HEK293 (cell line): ENCODE measurements around the gene MEF2C.

Experiments used
- EGR2 ChIP-seq: fragments of 450-650 bp; formaldehyde crosslinking; IDR thresholded peaks from 2 replicates; pipeline ENCODE4 v1.5.1; 2016; ENCODE audit warnings: low read depth, missing biosample characterization, missing genetic modification characterization
- KLF1 ChIP-seq: fragments of 450-650 bp; formaldehyde crosslinking; IDR thresholded peaks from 2 replicates; pipeline ENCODE4 v1.5.1; 2016; ENCODE audit warnings: missing biosample characterization, missing genetic modification characterization
- KLF10 ChIP-seq: fragments of 450-650 bp; IDR thresholded peaks from 2 replicates; pipeline ENCODE4 v1.5.1; 2018; ENCODE audit warnings: missing biosample characterization, mild to moderate bottlenecking, missing genetic modification characterization
- KLF17 ChIP-seq: fragments of 450-650 bp; formaldehyde crosslinking; IDR thresholded peaks from 2 replicates; pipeline ENCODE4 v1.5.1; 2016; ENCODE audit warnings: missing biosample characterization, missing genetic modification characterization
- KLF7 ChIP-seq: fragments of 450-650 bp; formaldehyde crosslinking; IDR thresholded peaks from 2 replicates; pipeline ENCODE4 v1.5.1; 2016; ENCODE audit warnings: missing biosample characterization, missing genetic modification characterization, borderline replicate concordance
- PRDM4 ChIP-seq: fragments of 450-650 bp; formaldehyde crosslinking; IDR thresholded peaks from 2 replicates; pipeline ENCODE4 v1.5.1; 2017; ENCODE audit warnings: missing biosample characterization, missing genetic modification characterization
- RBAK ChIP-seq: fragments of 450-650 bp; formaldehyde crosslinking; IDR thresholded peaks from 2 replicates; pipeline ENCODE4 v1.5.1; 2016; ENCODE audit warnings: missing biosample characterization, missing genetic modification characterization
- WT1 ChIP-seq: fragments of 450-650 bp; formaldehyde crosslinking; IDR thresholded peaks from 2 replicates; pipeline ENCODE4 v1.5.1; 2016; ENCODE audit warnings: missing biosample characterization, missing genetic modification characterization
- ZFP3 ChIP-seq: fragments of 450-650 bp; formaldehyde crosslinking; IDR thresholded peaks from 2 replicates; pipeline ENCODE4 v1.5.1; 2016; ENCODE audit warnings: low read depth, missing biosample characterization, missing genetic modification characterization
- ZNF184 ChIP-seq: fragments of 450-650 bp; IDR thresholded peaks from 2 replicates; pipeline ENCODE4 v1.5.1; 2018; ENCODE audit warnings: missing biosample characterization, mild to moderate bottlenecking, missing genetic modification characterization
- ZNF280C ChIP-seq: fragments of 450-650 bp; formaldehyde crosslinking; IDR thresholded peaks from 2 replicates; pipeline ENCODE4 v1.5.1; 2016; ENCODE audit warnings: missing biosample characterization, missing genetic modification characterization
- ZNF366 ChIP-seq: fragments of 450-650 bp; formaldehyde crosslinking; conservative IDR thresholded peaks from 2 replicates; pipeline ENCODE4 v1.5.1; 2016; ENCODE audit warnings: missing biosample characterization, missing genetic modification characterization
- ZNF416 ChIP-seq: fragments of 450-650 bp; formaldehyde crosslinking; IDR thresholded peaks from 2 replicates; pipeline ENCODE4 v1.5.1; 2016; ENCODE audit warnings: missing biosample characterization, missing genetic modification characterization
- ZNF501 ChIP-seq: fragments of 450-650 bp; formaldehyde crosslinking; IDR thresholded peaks from 2 replicates; pipeline ENCODE4 v1.5.1; 2016; ENCODE audit warnings: missing biosample characterization, missing genetic modification characterization
- ZNF510 ChIP-seq: fragments of 450-650 bp; formaldehyde crosslinking; IDR thresholded peaks from 2 replicates; pipeline ENCODE4 v1.5.1; 2018; ENCODE audit warnings: mild to moderate bottlenecking, missing genetic modification characterization, missing biosample characterization; ENCODE audit not compliant: insufficient replicate concordance
- ZNF544 ChIP-seq: fragments of 450-650 bp; formaldehyde crosslinking; IDR thresholded peaks from 2 replicates; pipeline ENCODE4 v1.5.0; 2017; ENCODE audit warnings: missing biosample characterization, missing genetic modification characterization
- ZNF558 ChIP-seq: fragments of 450-650 bp; formaldehyde crosslinking; IDR thresholded peaks from 2 replicates; pipeline ENCODE4 v1.5.1; 2016; ENCODE audit warnings: missing biosample characterization, missing genetic modification characterization
- ZNF580 ChIP-seq: fragments of 450-650 bp; formaldehyde crosslinking; IDR thresholded peaks from 2 replicates; pipeline ENCODE4 v1.5.1; 2016; ENCODE audit warnings: missing biosample characterization, missing genetic modification characterization
- ZNF621 ChIP-seq: fragments of 450-650 bp; formaldehyde crosslinking; IDR thresholded peaks from 2 replicates; pipeline ENCODE4 v1.5.1; 2017; ENCODE audit warnings: missing biosample characterization, missing genetic modification characterization
- ZNF639 ChIP-seq: fragments of 450-650 bp; formaldehyde crosslinking; IDR thresholded peaks from 2 replicates; pipeline ENCODE4 v1.5.1; 2016; ENCODE audit warnings: missing biosample characterization, missing genetic modification characterization
- TF ChIP-seq, protein P1 (sequence below): fragments of 450-650 bp; formaldehyde crosslinking; IDR thresholded peaks from 2 replicates; pipeline ENCODE4 v1.5.1; 2016; ENCODE audit warnings: missing biosample characterization, missing genetic modification characterization
- TF ChIP-seq, protein P2 (sequence below): fragments of 450-650 bp; formaldehyde crosslinking; IDR thresholded peaks from 2 replicates; pipeline ENCODE4 v1.5.1; 2016; ENCODE audit warnings: missing biosample characterization, missing genetic modification characterization, low read depth
- TF ChIP-seq, protein P3 (sequence below): fragments of 450-650 bp; formaldehyde crosslinking; IDR thresholded peaks from 2 replicates; pipeline ENCODE4 v1.5.1; 2016; ENCODE audit warnings: missing biosample characterization, missing genetic modification characterization, borderline replicate concordance

The MEF2C gene

GRCh38 chr5:88680253-88681132, 202.5 kb downstream of the MEF2C start (continued):
- TF ChIP-seq RBAK (tag by site-specific recombination) (no peak), ZNF580 (tag by site-specific recombination) (no peak), ZNF510 (tag by site-specific recombination) (no peak), ZNF366 (tag by site-specific recombination) (no peak; the same call in none of the 2 replicates), ZNF280C (tag by site-specific recombination) (no peak), ZNF184 (tag by site-specific recombination) (no peak), ZNF639 (tag by site-specific recombination) (no peak), ZNF544 (tag by site-specific recombination) (no peak), KLF7 (tag by site-specific recombination) (no peak), ZNF621 (tag by site-specific recombination) (no peak), WT1 (no peak), ZFP3 (no peak), ZNF558 (tag by site-specific recombination) (no peak), KLF10 (tag by site-specific recombination) (peak; percentile 71), PRDM4 (tag by site-specific recombination) (no peak), EGR2 (tag by site-specific recombination) (no peak), KLF17 (tag by site-specific recombination) (0 out of 2 replicates have a peak, but pooled peaks have one; percentile 41), ZNF416 (tag by site-specific recombination) (no peak), ZNF501 (tag by site-specific recombination) (peak; percentile 85; the same call in 1 of the 2 replicates), KLF1 (tag by site-specific recombination) (no peak)
- TF ChIP-seq, protein P1, sequence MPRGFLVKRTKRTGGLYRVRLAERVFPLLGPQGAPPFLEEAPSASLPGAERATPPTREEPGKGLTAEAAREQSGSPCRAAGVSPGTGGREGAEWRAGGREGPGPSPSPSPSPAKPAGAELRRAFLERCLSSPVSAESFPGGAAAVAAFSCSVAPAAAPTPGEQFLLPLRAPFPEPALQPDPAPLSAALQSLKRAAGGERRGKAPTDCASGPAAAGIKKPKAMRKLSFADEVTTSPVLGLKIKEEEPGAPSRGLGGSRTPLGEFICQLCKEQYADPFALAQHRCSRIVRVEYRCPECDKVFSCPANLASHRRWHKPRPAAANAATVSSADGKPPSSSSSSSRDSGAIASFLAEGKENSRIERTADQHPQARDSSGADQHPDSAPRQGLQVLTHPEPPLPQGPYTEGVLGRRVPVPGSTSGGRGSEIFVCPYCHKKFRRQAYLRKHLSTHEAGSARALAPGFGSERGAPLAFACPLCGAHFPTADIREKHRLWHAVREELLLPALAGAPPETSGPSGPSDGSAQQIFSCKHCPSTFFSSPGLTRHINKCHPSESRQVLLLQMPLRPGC (tag by site-specific recombination) = no peak
- TF ChIP-seq, protein P2, sequence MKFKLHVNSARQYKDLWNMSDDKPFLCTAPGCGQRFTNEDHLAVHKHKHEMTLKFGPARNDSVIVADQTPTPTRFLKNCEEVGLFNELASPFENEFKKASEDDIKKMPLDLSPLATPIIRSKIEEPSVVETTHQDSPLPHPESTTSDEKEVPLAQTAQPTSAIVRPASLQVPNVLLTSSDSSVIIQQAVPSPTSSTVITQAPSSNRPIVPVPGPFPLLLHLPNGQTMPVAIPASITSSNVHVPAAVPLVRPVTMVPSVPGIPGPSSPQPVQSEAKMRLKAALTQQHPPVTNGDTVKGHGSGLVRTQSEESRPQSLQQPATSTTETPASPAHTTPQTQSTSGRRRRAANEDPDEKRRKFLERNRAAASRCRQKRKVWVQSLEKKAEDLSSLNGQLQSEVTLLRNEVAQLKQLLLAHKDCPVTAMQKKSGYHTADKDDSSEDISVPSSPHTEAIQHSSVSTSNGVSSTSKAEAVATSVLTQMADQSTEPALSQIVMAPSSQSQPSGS (tag by site-specific recombination) = no peak
- TF ChIP-seq, protein P3, sequence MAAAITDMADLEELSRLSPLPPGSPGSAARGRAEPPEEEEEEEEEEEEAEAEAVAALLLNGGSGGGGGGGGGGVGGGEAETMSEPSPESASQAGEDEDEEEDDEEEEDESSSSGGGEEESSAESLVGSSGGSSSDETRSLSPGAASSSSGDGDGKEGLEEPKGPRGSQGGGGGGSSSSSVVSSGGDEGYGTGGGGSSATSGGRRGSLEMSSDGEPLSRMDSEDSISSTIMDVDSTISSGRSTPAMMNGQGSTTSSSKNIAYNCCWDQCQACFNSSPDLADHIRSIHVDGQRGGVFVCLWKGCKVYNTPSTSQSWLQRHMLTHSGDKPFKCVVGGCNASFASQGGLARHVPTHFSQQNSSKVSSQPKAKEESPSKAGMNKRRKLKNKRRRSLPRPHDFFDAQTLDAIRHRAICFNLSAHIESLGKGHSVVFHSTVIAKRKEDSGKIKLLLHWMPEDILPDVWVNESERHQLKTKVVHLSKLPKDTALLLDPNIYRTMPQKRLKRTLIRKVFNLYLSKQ (tag by site-specific recombination) = no peak
